Endothelial cell of umbilical vein (primary cell): ENCODE results near the gene AGBL4.

Source experiments
- CTCF ChIP-seq, 2 donors: IDR thresholded peaks; 1 replicate in 1 of 2; 2 replicates in 1 of 2; pipeline ENCODE4 v1.5.1; 2011; ENCODE audit warnings: low read length in 2 of 2, mild to moderate bottlenecking in 2 of 2, moderate library complexity in 2 of 2, control low read depth in 1 of 2, inconsistent platforms in 1 of 2, low read depth in 1 of 2; ENCODE audit not compliant: insufficient read depth in 1 of 2; ENCODE audit errors: extremely low read depth in 1 of 2
- EZH2 ChIP-seq: IDR thresholded peaks from 2 replicates; pipeline ENCODE4 v1.6.1; 2012; ENCODE audit warnings: borderline replicate concordance, low read depth, mild to moderate bottlenecking, moderate library complexity, low read length, inconsistent platforms; ENCODE audit not compliant: severe bottlenecking
- GATA2 ChIP-seq: IDR thresholded peaks from 2 replicates; pipeline ENCODE4 v1.7.0; 2011; ENCODE audit warnings: low read depth, mild to moderate bottlenecking, moderate library complexity, mixed read lengths, low read length; ENCODE audit not compliant: insufficient read length, insufficient read depth
- MAX ChIP-seq: IDR thresholded peaks from 2 replicates; pipeline ENCODE4 v1.6.1; 2011; ENCODE audit not compliant: insufficient read depth, insufficient read length
- MYC ChIP-seq: IDR thresholded peaks from one replicate; pipeline ENCODE4 v1.6.1; 2011; ENCODE audit warnings: mild to moderate bottlenecking, low read depth, low read length
- POLR2A ChIP-seq: IDR thresholded peaks from 2 replicates; pipeline ENCODE4 v1.6.1; 2012; ENCODE audit warnings: low read depth, mild to moderate bottlenecking, control low read depth, low read length
- POLR2AphosphoS5 ChIP-seq: IDR thresholded peaks from 2 replicates; pipeline ENCODE4 v1.6.1; 2012; ENCODE audit warnings: low read depth, mild to moderate bottlenecking, control low read depth, low read length, moderate library complexity; ENCODE audit not compliant: insufficient read depth

- no peak for TF ChIP-seq POLR2A
- no peak for TF ChIP-seq CTCF (IDR thresholded peaks at IDR 0.05; ENCODE audit: extremely low read depth in 1 of 2, insufficient read depth in 1 of 2, low read depth in 1 of 2, low read length in 2 of 2)
- TF ChIP-seq EZH2 = no peak
- TF ChIP-seq MYC = no peak
- TF ChIP-seq MAX = no peak
- no peak for TF ChIP-seq POLR2AphosphoS5
- no peak for TF ChIP-seq GATA2
Observed at GRCh38 chr1:48966583-48966982, 1057.2 kb downstream of the AGBL4 start.
